Stimulated activated CD4-positive, alpha-beta T cell treated with anti-CD3 and anti-CD28 coated beads, Interleukin-4, amount 100 ng/mL, for 24 hours (primary cell): ENCODE results near the gene B3GNT5.

Experiments
- DNase-seq: peaks from one replicate; pipeline ENCODE4 v3.0.0-alpha.2; 2020

B3GNT5 gene

DNA sequence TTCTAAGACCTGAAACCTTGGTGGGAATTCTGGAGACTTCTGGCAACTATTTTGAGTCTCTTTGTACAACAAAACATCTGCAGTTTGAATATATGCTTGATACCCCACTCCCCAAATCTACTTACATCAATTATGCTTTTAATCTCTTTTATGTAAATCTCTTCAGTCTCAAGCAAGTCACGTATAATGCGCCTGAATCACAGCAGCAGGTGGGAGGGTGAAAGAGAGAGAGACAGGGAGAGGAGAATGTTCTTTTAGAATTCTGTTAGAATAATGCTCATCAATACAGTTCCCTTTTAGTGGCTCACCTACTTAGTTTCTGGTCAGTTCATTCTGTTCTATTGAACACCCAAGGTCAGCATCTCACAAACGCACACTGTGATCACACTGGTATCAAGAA lies 22.2 kb upstream of the B3GNT5 start:
- no peak for DNase-seq

- no peak for DNase-seq
These were observed 19.1 kb upstream of the B3GNT5 start for GRCh38 chr3:183233966-183234365.

DNA sequence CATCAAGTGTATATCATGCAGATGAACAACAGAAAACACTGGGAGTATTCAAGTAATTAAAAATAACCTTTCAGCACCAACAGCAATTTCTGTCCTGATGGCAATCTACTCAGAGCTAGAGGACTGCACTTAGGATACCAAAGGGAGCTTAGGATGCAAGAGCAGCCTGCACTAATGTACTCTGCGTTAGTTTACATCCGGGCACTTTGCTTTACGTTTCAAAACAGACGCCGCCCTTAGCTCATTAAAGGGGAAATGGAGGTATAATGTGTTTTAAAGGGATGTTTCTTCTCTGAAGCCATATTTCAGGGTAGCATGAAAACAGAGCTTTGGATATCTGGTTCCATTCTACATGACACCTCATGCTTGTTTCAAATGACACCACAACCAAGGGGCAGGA lies 14.0 kb upstream of the B3GNT5 start:
- no peak for DNase-seq

DNA sequence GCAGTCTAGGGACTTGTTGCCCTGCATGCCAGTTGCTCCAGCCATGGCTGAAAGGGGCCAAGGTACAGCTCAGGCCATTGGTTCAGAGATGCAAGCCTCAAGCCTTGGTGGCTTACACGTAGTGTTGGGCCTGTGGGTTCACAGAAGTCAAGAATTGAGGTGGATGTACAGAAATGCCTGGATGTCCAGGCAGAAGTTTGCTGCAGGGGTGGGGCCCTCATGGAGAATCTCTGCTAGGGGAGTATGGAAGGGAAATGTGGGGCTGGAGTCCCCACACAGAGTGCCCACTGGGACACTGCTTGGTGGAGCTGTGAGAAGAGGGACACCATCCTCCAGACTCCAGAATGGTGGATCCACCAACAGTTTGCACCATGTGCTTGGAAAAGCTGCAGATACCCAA lies 10.6 kb upstream of the B3GNT5 start:
- no peak for DNase-seq

DNA sequence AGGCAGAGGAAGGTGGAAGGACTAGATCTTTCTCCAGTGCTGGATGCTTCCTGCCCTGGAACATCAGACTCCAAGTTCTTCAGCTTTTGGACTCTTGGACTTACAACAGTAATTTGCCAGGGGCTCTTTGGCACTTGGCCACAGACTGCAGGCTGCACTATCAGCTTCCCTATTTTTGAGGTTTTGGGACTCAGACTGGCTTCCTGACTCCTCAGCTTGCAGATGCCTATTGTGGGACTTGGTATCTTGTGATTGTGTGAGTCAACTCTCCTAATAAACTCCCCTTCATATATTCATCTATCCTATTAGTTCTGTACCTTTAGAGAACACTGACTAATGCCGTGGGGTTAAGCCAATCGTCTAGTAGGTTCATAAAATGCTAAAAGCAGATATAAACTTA lies 8.8 kb upstream of the B3GNT5 start:
- no peak for DNase-seq

GRCh38 chr3:183244981-183245476 lies 8.0 kb upstream of the B3GNT5 start:
- DNase-seq: no peak

DNA sequence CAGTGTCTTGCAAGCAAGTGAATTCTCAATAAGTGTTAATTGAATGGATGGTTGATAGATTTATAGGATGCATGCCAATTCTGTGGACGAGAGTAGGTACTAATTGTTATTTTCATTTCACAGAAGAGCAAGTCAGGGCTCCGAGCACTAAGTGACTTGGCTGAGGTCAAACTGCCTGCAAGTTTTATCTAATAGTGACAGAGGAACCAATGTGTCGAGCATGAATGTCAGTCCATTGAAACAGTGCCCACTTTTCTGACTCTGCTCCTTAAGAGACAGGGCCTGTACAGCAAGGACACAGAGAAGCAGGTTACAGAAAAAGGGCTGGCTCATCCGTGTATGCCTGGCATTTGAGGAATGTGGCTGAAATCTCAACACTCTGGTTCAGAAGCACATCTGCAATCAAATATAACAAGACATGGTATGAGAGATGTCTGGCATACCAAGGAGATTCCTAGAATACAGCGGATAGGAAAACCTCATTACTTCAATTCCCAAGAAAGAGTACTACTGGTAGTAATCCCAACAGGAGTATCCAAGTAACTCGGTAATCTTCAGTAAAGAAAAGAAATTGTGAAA lies 6.0 kb upstream of the B3GNT5 start:
- no peak for DNase-seq

- no peak for DNase-seq
These were observed 3.9 kb upstream of the B3GNT5 start for GRCh38 chr3:183249006-183249718.

DNA sequence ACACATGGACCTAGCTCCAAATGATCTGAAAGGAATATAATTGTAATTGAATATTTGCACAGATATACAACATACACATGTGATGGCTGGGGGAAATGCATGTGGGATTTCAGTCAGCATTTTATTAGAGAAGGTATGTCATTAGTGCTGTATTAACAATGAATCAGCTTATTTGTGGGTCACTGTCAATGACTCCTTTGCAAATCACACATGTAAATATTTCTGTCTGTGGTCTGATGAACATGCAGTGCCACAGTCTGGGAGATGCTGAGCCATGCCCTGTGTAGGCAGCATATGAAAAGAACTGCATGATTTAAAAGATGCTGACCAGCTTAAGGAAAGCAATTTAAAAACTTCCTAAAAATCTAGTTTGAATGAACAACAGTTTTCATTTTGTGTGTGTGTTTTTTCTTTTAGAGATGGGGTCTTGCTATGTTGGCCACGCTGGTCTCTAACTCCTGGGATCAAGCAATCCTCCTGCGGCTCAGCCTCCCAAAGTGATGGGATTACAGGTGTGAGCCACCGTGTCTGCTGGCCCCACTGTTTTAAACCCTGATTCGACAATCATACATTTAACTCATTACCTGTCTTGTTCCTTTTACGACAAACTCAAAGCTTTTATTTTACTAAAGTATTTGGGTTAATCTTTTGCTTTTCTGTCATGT lies 803 bp upstream of the B3GNT5 start:
- no peak for DNase-seq

DNA sequence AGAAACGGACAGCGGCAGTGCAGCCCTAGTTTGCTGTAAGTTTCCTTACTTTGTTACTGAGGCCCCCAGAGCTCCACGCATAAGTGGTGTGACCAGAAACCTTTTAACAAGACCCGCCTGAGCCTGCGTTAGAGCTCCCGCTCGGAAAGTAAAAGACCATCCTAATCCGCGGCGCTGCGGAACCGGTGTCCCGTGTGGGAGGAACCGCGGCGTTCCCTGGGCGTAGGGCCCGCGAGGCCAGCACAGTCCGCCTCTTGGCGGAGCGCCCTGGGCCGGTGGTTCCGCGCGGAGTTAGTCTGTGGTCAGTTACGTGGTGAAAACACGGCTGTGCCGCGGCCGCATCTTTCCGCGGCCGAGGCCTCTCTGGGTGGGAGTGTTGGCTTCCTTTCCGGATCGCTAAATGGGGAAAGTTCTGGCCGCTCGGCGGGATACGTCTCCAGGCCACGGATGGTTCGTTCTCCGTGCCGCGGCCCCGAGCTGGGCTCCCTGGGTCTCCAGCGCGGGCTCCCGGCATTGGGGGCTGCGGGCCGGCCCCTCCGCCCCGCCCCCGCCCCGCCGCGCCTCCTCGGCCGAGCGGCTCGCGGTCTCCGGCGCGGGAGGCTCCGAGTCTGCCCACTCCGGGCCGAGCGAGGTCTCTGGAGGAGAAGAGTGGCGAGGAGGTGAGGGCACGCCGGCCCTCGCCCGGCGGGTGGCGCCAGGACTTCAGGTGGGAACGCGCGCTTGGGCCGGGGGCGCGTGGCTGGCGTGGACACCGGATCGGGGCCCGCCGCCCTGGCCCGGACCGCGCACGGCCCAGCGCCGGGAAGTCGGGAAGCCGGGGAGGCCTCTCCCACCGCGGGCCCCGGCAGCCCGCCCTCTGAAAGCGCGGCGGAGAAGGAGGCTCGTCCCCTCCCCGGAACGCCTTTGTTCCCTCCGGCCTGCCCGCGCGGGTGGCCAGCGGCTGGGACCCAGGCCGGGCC lies 754 bp downstream of the B3GNT5 start:
- DNase-seq: peak; percentile 29

DNA sequence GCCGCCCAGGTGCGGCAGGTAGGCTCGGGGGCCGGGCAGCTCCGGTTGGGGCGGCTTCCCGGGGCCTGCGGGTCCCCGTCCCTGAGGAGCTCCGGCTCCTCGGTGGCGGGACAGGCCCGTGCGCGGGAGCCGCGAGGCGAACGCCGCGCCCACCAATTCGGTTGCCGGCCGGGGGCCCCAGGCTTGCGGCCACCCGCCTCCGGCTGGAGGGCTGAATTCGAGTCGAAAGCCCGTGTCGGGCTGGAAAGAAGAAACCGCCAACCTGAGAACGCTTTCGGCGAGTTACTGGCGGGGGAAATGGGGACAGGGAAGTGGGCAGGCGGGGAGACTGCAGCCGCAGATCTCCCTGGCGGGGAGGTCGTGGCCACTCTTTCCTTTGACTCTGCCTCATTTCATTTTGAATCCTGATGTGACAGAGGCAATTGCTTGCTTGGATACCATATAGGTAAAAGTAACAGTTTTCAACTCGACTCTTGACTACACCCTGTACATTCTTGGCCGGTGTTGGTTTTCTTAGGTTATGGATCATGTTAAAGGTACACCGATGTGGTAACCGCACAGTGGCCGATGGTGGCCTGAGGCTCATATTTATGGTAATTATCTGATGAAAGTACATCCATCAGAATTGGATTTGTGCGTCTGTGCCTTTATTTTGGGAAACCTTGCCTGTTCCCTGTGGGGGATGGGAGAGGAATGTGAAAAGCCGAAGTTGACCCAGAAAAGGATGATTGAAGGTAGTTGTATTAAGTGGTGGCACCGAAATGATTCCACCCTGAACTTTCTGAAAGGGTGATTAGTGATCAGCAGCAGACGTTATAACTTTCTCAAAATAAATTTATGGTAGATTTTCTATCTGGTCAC lies 1.7 kb downstream of the B3GNT5 start:
- DNase-seq: no peak

- no peak for DNase-seq
These were observed 2.3 kb downstream of the B3GNT5 start for GRCh38 chr3:183255348-183255730.

GRCh38 chr3:183259087-183259486 lies 6.0 kb downstream of the B3GNT5 start:
- no peak for DNase-seq

GRCh38 chr3:183259621-183260020 lies 6.6 kb downstream of the B3GNT5 start:
- DNase-seq: no peak

DNA sequence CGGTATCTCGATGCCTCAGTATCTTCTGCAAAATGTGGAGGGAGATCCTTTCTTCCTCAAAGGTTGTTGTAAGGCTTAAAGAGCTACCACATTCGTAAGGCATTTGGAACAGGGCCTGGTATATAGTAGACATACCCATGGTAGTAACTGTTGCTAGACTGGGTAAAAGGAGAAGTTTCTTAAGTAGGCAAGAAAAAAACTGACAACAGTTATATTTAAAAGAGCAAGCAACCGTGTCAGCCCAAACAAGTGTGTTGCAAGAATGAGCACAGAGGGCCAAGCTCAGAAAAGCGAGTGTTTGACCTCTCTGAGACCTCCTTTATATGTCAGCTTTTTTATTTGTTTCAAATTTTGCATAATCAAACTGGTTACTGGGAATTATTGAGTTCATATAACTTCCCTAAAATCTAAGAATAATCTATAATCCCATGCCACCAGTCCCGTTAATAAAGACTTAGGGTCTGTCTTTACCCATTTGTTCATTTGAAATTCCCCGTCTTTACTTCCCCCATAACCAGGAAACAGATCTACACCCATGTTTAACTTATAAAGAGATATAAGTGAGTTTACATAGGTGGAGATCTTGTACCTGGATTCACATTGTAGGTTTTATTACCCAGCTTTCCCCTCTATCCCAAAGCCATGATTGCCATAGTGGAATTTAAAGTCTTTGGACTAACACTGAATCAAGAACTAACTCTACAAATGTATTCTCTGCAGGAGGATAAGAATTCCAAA lies 7.3 kb downstream of the B3GNT5 start:
- DNase-seq: no peak

- no peak for DNase-seq
These were observed 8.2 kb downstream of the B3GNT5 start for GRCh38 chr3:183261151-183261724.

- no peak for DNase-seq
These were observed 9.9 kb downstream of the B3GNT5 start for GRCh38 chr3:183262875-183263378.

DNA sequence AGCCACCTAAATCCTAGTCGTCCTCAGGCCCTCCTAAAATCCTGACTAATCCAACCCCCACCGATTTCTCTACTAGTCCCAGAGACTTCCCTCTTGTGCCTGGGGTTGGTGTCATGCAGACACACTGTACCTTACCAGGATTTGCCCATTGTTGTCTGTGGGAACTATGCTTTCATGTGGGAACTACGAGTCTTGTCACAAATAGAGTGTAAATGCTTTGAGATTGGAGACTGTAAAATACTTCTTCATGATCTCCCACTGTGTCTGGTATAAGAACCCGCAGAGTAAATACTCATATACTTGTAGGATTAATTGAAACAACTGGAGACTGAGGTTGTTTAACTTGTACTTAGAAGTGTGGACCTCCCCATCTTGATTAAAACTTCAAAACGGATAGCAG lies 11.2 kb downstream of the B3GNT5 start:
- no peak for DNase-seq

GRCh38 chr3:183265157-183265642 lies 12.1 kb downstream of the B3GNT5 start:
- no peak for DNase-seq

- peak; percentile 71 for DNase-seq
These were observed 12.9 kb downstream of the B3GNT5 start for GRCh38 chr3:183265834-183266417.
